GM23338 (cell line): Measurements from ENCODE around the gene GBE1. TPM values are rescaled to one million over a fixed set of nuclear protein-coding genes. Genes with fewer than 3 reads are reported as not detected.

ENCODE experiments used
- ATAC-seq: fragments of 200-7000 bp; cut with Tn5 transposase; 3 replicates; pipeline ENCODE4 v1.9.1; 2020
- DNase-seq: peaks from one replicate; pipeline ENCODE4 v3.0.0-alpha.2; 2015; ENCODE audit warnings: low spot score
- H2AFZ ChIP-seq: fragments of 200-600 bp; sonication (generic); 2 replicates; pipeline ENCODE4 v1.8.0; 2016; ENCODE audit warnings: antibody characterized with exemption, mild to moderate bottlenecking, moderate library complexity
- H3F3A ChIP-seq: fragments of 200-600 bp; sonication (generic); replicated peaks from 2 replicates; pipeline ENCODE4 v1.8.0; 2017; ENCODE audit warnings: antibody characterized with exemption, mixed run types, low read depth
- H3K27ac ChIP-seq: fragments of 200-600 bp; sonication (generic); 2 replicates; pipeline ENCODE4 v1.6.1; 2016; ENCODE audit warnings: low read depth
- H3K27me3 ChIP-seq: fragments of 200-600 bp; sonication (generic); 2 replicates; pipeline ENCODE4 v1.8.0; 2016; ENCODE audit warnings: mild to moderate bottlenecking, mixed run types, moderate library complexity; ENCODE audit not compliant: insufficient read depth
- H3K36me3 ChIP-seq: fragments of 200-600 bp; sonication (generic); 2 replicates; pipeline ENCODE4 v1.8.0; 2016; ENCODE audit warnings: mild to moderate bottlenecking; ENCODE audit not compliant: insufficient read depth
- H3K4me1 ChIP-seq: fragments of 200-600 bp; sonication (generic); 2 replicates; pipeline ENCODE4 v1.8.0; 2016; ENCODE audit warnings: mild to moderate bottlenecking, moderate library complexity; ENCODE audit not compliant: insufficient read depth
- H3K4me2 ChIP-seq: fragments of 200-600 bp; sonication (generic); 2 replicates; pipeline ENCODE4 v1.7.1; 2017; ENCODE audit warnings: mixed run types
- H3K4me3 ChIP-seq: fragments of 200-600 bp; sonication (generic); 2 replicates; pipeline ENCODE4 v1.6.1; 2016; ENCODE audit warnings: mixed run types
- H3K79me2 ChIP-seq: fragments of 200-600 bp; sonication (generic); replicated peaks from 2 replicates; pipeline ENCODE4 v1.8.0; 2017; ENCODE audit warnings: mild to moderate bottlenecking; ENCODE audit not compliant: insufficient read depth
- H3K9me2 ChIP-seq: fragments of 200-600 bp; sonication (generic); 2 replicates; pipeline ENCODE4 v1.8.0; 2017; ENCODE audit not compliant: insufficient read depth
- H4K20me1 ChIP-seq: fragments of 200-600 bp; sonication (generic); replicated peaks from 2 replicates; pipeline ENCODE4 v1.8.0; 2017; ENCODE audit warnings: mild to moderate bottlenecking; ENCODE audit not compliant: insufficient read depth
- H3K27ac Mint-ChIP-seq: 2 replicates; pipeline ENCODE4 v1.8.0; 2020; ENCODE audit warnings: inconsistent platforms, mild to moderate bottlenecking, moderate library complexity, mixed read lengths
- H3K27me3 Mint-ChIP-seq: 3 replicates; pipeline ENCODE4 v1.8.0; 2022; ENCODE audit warnings: low read depth, mild to moderate bottlenecking, moderate library complexity, mixed read lengths, inconsistent platforms; ENCODE audit not compliant: insufficient read depth, poor library complexity
- H3K36me3 Mint-ChIP-seq: 3 replicates; pipeline ENCODE4 v1.8.0; 2021; ENCODE audit warnings: low read depth, mild to moderate bottlenecking, inconsistent platforms, moderate library complexity, mixed read lengths
- H3K4me1 Mint-ChIP-seq: 3 replicates; pipeline ENCODE4 v1.8.0; 2020; ENCODE audit warnings: mild to moderate bottlenecking, inconsistent platforms, mixed read lengths
- H3K4me3 Mint-ChIP-seq: 3 replicates; pipeline ENCODE4 v1.8.0; 2021; ENCODE audit warnings: moderate library complexity, mild to moderate bottlenecking, inconsistent platforms, mixed read lengths
- H3K9me3 Mint-ChIP-seq: 3 replicates; pipeline ENCODE4 v1.8.0; 2020; ENCODE audit warnings: moderate library complexity, mild to moderate bottlenecking, inconsistent platforms, mixed read lengths
- CREB1 ChIP-seq: fragments of 250-450 bp; sonication (Bioruptor Pico); IDR thresholded peaks from 2 replicates; pipeline ENCODE4 v1.5.0; 2020; ENCODE audit warnings: low read depth, mild to moderate bottlenecking, moderate library complexity
- EZH2 ChIP-seq: fragments of 200-600 bp; sonication (generic); IDR thresholded peaks from one replicate; pipeline ENCODE4 v1.8.0; 2017; ENCODE audit warnings: antibody characterized with exemption, mild to moderate bottlenecking, low read depth; ENCODE audit not compliant: unreplicated experiment
- EZH2phosphoT487 ChIP-seq: fragments of 200-600 bp; sonication (generic); IDR thresholded peaks from one replicate; pipeline ENCODE4 v1.8.1; 2018; ENCODE audit warnings: antibody characterized with exemption; ENCODE audit not compliant: unreplicated experiment
- JUNB ChIP-seq: IDR thresholded peaks from one replicate; pipeline ENCODE4 v1.6.1; 2016; ENCODE audit warnings: antibody characterized with exemption; ENCODE audit not compliant: unreplicated experiment
- NANOG ChIP-seq: IDR thresholded peaks from 2 replicates; pipeline ENCODE4 v1.6.1; 2016; ENCODE audit warnings: antibody characterized with exemption, borderline replicate concordance
- POLR2AphosphoS5 ChIP-seq: IDR thresholded peaks from 2 replicates; pipeline ENCODE4 v1.6.1; 2016; ENCODE audit warnings: antibody characterized with exemption, low read depth
- STAT1 ChIP-seq: IDR thresholded peaks from one replicate; pipeline ENCODE4 v1.6.1; 2016; ENCODE audit warnings: antibody characterized with exemption; ENCODE audit not compliant: unreplicated experiment
- ZNF114 ChIP-seq: fragments of 250-450 bp; sonication (Bioruptor Pico); IDR thresholded peaks from 2 replicates; pipeline ENCODE4 v1.5.0; 2020; ENCODE audit warnings: mild to moderate bottlenecking, moderate library complexity
- ZNF331 ChIP-seq: fragments of 250-450 bp; sonication (Bioruptor Pico); IDR thresholded peaks from 2 replicates; pipeline ENCODE4 v1.5.0; 2020; ENCODE audit warnings: low read depth, mild to moderate bottlenecking, moderate library complexity
- ZNF462 ChIP-seq: fragments of 250-450 bp; sonication (Bioruptor Pico); IDR thresholded peaks from 2 replicates; pipeline ENCODE4 v1.5.0; 2020; ENCODE audit warnings: mild to moderate bottlenecking, moderate library complexity
- polyA plus RNA-seq: library from polyadenylated mRNA; unstranded; fragments of >200 nt; fragmentation: Nextera tagmentation; extraction: Ambion mirVana; gene quantifications from 2 replicates; pipeline ENCODE4 v1.2.1, GENCODE V29; 2016
- total RNA-seq: library from RNA; depleted of rRNA; stranded (reverse); fragments of >200 nt; shearing (Covaris generic); gene quantifications from 2 replicates; pipeline ENCODE4 v1.2.3, GENCODE V29; 2014
- TF ChIP-seq, protein P1 (sequence below), 2 experiments: fragments of 200-600 bp in 1 of 2; sonication (generic) in 1 of 2; conservative IDR thresholded peaks; 2 replicates each; pipeline versions ENCODE4 v1.5.1 to v1.6.1; 2016 to 2017; ENCODE audit warnings: antibody characterized with exemption in 2 of 2, low read depth in 2 of 2, mild to moderate bottlenecking in 2 of 2, moderate library complexity in 1 of 2
- TF ChIP-seq, protein P2 (sequence below): IDR thresholded peaks from one replicate; pipeline ENCODE4 v1.6.1; 2018; ENCODE audit warnings: antibody characterized with exemption; ENCODE audit not compliant: unreplicated experiment
- TF ChIP-seq, protein P3 (sequence below): IDR thresholded peaks from 2 replicates; pipeline ENCODE4 v1.6.1; 2016; ENCODE audit warnings: antibody characterized with exemption

GBE1 gene
- total and polyA plus RNA-seq, 2 experiments from 2014 or later, result 6.4 to 12.2 TPM

DNA sequence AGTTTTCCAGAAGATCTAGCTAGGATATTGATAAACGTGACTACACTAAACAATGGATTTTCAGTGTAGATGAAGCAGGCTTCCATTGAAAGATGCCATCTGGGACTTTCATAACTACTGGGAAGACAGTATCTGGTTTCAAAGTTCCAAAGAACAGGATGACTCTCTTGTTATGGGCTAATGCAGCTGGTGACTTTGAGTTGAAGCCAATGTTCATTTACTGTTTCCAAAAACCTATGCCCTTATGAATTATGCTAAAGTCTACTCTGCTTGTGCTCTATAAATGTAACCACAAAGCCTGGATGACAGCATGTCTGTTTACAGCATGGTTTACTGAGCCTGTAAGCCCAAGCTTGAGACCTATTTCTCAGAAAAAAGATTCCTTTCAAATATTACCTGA, 245.4 kb downstream of the GBE1 start:
- Mint-ChIP-seq H3K36me3 (no peaks in the 10 kb centered on the region), H3K27me3 (no peaks in the 10 kb centered on the region), H3K4me1 (no peaks in the 10 kb centered on the region), H3K9me3 (no peaks in the 10 kb centered on the region), H3K27ac (no peak overlapping the region), H3K4me3 (no peak overlapping the region)
- Histone ChIP-seq H3K36me3 (no peaks in the 10 kb centered on the region), H2AFZ (no peak overlapping the region), H3F3A (no peaks in the 10 kb centered on the region), H4K20me1 (no peaks in the 10 kb centered on the region), H3K9me2 (no peaks in the 10 kb centered on the region), H3K27me3 (no peaks in the 10 kb centered on the region), H3K4me3 (no peak overlapping the region), H3K4me1 (no peaks in the 10 kb centered on the region), H3K79me2 (no peaks in the 10 kb centered on the region), H3K4me2 (no peak overlapping the region), H3K27ac (no peak overlapping the region)
- no peak for TF ChIP-seq ZNF114 (CRISPR knock-in tag)
- TF ChIP-seq ZNF331 (CRISPR knock-in tag), result no peak
- TF ChIP-seq ZNF462 (CRISPR knock-in tag), result no peak
- no peak for TF ChIP-seq STAT1
- no peak for TF ChIP-seq EZH2phosphoT487
- no peak for TF ChIP-seq JUNB
- no peak for TF ChIP-seq NANOG
- no peak for TF ChIP-seq CREB1 (CRISPR knock-in tag)
- TF ChIP-seq POLR2AphosphoS5, result no peak
- TF ChIP-seq, protein P1, sequence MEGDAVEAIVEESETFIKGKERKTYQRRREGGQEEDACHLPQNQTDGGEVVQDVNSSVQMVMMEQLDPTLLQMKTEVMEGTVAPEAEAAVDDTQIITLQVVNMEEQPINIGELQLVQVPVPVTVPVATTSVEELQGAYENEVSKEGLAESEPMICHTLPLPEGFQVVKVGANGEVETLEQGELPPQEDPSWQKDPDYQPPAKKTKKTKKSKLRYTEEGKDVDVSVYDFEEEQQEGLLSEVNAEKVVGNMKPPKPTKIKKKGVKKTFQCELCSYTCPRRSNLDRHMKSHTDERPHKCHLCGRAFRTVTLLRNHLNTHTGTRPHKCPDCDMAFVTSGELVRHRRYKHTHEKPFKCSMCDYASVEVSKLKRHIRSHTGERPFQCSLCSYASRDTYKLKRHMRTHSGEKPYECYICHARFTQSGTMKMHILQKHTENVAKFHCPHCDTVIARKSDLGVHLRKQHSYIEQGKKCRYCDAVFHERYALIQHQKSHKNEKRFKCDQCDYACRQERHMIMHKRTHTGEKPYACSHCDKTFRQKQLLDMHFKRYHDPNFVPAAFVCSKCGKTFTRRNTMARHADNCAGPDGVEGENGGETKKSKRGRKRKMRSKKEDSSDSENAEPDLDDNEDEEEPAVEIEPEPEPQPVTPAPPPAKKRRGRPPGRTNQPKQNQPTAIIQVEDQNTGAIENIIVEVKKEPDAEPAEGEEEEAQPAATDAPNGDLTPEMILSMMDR (conservative IDR thresholded peaks at IDR 0.05; ENCODE audit: low read depth in 2 of 2), result no peak
- TF ChIP-seq, protein P2, sequence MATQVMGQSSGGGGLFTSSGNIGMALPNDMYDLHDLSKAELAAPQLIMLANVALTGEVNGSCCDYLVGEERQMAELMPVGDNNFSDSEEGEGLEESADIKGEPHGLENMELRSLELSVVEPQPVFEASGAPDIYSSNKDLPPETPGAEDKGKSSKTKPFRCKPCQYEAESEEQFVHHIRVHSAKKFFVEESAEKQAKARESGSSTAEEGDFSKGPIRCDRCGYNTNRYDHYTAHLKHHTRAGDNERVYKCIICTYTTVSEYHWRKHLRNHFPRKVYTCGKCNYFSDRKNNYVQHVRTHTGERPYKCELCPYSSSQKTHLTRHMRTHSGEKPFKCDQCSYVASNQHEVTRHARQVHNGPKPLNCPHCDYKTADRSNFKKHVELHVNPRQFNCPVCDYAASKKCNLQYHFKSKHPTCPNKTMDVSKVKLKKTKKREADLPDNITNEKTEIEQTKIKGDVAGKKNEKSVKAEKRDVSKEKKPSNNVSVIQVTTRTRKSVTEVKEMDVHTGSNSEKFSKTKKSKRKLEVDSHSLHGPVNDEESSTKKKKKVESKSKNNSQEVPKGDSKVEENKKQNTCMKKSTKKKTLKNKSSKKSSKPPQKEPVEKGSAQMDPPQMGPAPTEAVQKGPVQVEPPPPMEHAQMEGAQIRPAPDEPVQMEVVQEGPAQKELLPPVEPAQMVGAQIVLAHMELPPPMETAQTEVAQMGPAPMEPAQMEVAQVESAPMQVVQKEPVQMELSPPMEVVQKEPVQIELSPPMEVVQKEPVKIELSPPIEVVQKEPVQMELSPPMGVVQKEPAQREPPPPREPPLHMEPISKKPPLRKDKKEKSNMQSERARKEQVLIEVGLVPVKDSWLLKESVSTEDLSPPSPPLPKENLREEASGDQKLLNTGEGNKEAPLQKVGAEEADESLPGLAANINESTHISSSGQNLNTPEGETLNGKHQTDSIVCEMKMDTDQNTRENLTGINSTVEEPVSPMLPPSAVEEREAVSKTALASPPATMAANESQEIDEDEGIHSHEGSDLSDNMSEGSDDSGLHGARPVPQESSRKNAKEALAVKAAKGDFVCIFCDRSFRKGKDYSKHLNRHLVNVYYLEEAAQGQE, result no peak
- no peak for TF ChIP-seq EZH2
- TF ChIP-seq, protein P3, sequence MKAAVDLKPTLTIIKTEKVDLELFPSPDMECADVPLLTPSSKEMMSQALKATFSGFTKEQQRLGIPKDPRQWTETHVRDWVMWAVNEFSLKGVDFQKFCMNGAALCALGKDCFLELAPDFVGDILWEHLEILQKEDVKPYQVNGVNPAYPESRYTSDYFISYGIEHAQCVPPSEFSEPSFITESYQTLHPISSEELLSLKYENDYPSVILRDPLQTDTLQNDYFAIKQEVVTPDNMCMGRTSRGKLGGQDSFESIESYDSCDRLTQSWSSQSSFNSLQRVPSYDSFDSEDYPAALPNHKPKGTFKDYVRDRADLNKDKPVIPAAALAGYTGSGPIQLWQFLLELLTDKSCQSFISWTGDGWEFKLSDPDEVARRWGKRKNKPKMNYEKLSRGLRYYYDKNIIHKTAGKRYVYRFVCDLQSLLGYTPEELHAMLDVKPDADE, result no peak
- ATAC-seq (no peak), DNase-seq (no peak)
